GM18868 (cell line): ENCODE measurements around the gene TCF7L1.
"Not testable (repeated sequence)": the region's sequence is repeated elsewhere in the genome, so short reads cannot be mapped to it uniquely, and the experiment has no call there.

Experiments used
- ATAC-seq: cut with Tn5 transposase; IDR thresholded peaks from one replicate; pipeline ENCODE4 v1.9.1; 2021; ENCODE audit warnings: mild to moderate bottlenecking, moderate library complexity; ENCODE audit not compliant: unreplicated experiment

The TCF7L1 gene

GRCh38 chr2:85312404-85312803, 179.2 kb downstream of the TCF7L1 start:
- no peak for ATAC-seq

- ATAC-seq = no peak
Observed at GRCh38 chr2:85314884-85315242, 181.7 kb downstream of the TCF7L1 start.

- ATAC-seq = not testable (repeated sequence)
Observed at GRCh38 chr2:85315921-85316320, 182.7 kb downstream of the TCF7L1 start.

GRCh38 chr2:85318222-85319074, 185.3 kb downstream of the TCF7L1 start:
- peak; percentile 83 for ATAC-seq

- no peak for ATAC-seq
Observed at GRCh38 chr2:85319796-85320195, 186.6 kb downstream of the TCF7L1 start.

- no peak for ATAC-seq
Observed at GRCh38 chr2:85323351-85323987, 190.3 kb downstream of the TCF7L1 start.

GRCh38 chr2:85323988-85324367, 190.8 kb downstream of the TCF7L1 start:
- not testable (repeated sequence) for ATAC-seq

- ATAC-seq = no peak
Observed at GRCh38 chr2:85324639-85325465, 191.7 kb downstream of the TCF7L1 start.

GRCh38 chr2:85325466-85325811, 192.2 kb downstream of the TCF7L1 start:
- ATAC-seq = no peak

GRCh38 chr2:85326406-85327159, 193.4 kb downstream of the TCF7L1 start:
- ATAC-seq = peak; percentile 21

GRCh38 chr2:85327160-85327821, 194.1 kb downstream of the TCF7L1 start:
- peak; percentile 39 for ATAC-seq

GRCh38 chr2:85327822-85328617, 194.8 kb downstream of the TCF7L1 start, which contains the start of gene TGOLN2:
TGOLN2 (minus strand) TSS chr2:85327989; CDS start chr2:85327962, 27 bp downstream.
- peak; percentile 91 for ATAC-seq

GRCh38 chr2:85329181-85329651, 196.0 kb downstream of the TCF7L1 start:
- ATAC-seq = no peak

- not testable (repeated sequence) for ATAC-seq
Observed at GRCh38 chr2:85329701-85330100, 196.5 kb downstream of the TCF7L1 start.

GRCh38 chr2:85330839-85331636, 197.8 kb downstream of the TCF7L1 start:
- no peak for ATAC-seq

GRCh38 chr2:85333877-85334276, 200.7 kb downstream of the TCF7L1 start:
- ATAC-seq = not testable (repeated sequence)

GRCh38 chr2:85334928-85335327, 201.7 kb downstream of the TCF7L1 start:
- ATAC-seq = no peak
